GM18868 (cell line): Measurements from ENCODE around the gene PRAMEF18.
"Not testable (repeated sequence)": the region's sequence is repeated elsewhere in the genome, so short reads cannot be mapped to it uniquely, and the experiment has no call there.

Experiments used
- ATAC-seq: cut with Tn5 transposase; IDR thresholded peaks from one replicate; pipeline ENCODE4 v1.9.1; 2021; ENCODE audit warnings: mild to moderate bottlenecking, moderate library complexity; ENCODE audit not compliant: unreplicated experiment

Gene PRAMEF18

GRCh38 chr1:13225675-13226204, at the start of gene PRAMEF18:
TSS of gene PRAMEF18 (minus strand) at chr1:13226154. CDS start at chr1:13226106, 48 bp downstream.
- not testable (repeated sequence) for ATAC-seq

GRCh38 chr1:13265124-13265523, 39.2 kb upstream of the PRAMEF18 start:
- ATAC-seq = not testable (repeated sequence)

- not testable (repeated sequence) for ATAC-seq
Observed at GRCh38 chr1:13253898-13254297, 27.9 kb upstream of the PRAMEF18 start, which contains the start of gene PRAMEF5. TSS of gene PRAMEF5 (plus strand) at chr1:13254198. CDS start at chr1:13259269, 5,071 bp downstream.

- ATAC-seq = not testable (repeated sequence)
Observed at GRCh38 chr1:13247122-13247521, 21.2 kb upstream of the PRAMEF18 start.

- not testable (repeated sequence) for ATAC-seq
Observed at GRCh38 chr1:13246554-13246871, 20.6 kb upstream of the PRAMEF18 start.

GRCh38 chr1:13245841-13246553, 20.0 kb upstream of the PRAMEF18 start:
- not testable (repeated sequence) for ATAC-seq

GRCh38 chr1:13243536-13244263, 17.7 kb upstream of the PRAMEF18 start:
- not testable (repeated sequence) for ATAC-seq

- not testable (repeated sequence) for ATAC-seq
Observed at GRCh38 chr1:13239633-13240032, 13.7 kb upstream of the PRAMEF18 start.

GRCh38 chr1:13237572-13237971, 11.6 kb upstream of the PRAMEF18 start:
- not testable (repeated sequence) for ATAC-seq

GRCh38 chr1:13234057-13234456, 8.1 kb upstream of the PRAMEF18 start:
- ATAC-seq = not testable (repeated sequence)

- not testable (repeated sequence) for ATAC-seq
Observed at GRCh38 chr1:13232056-13232455, 6.1 kb upstream of the PRAMEF18 start.

GRCh38 chr1:13231061-13231750, 5.3 kb upstream of the PRAMEF18 start:
- not testable (repeated sequence) for ATAC-seq

GRCh38 chr1:13230601-13231000, 4.6 kb upstream of the PRAMEF18 start:
- ATAC-seq = not testable (repeated sequence)

- not testable (repeated sequence) for ATAC-seq
Observed at GRCh38 chr1:13230096-13230495, 4.1 kb upstream of the PRAMEF18 start.

GRCh38 chr1:13228343-13228781, 2.4 kb upstream of the PRAMEF18 start:
- ATAC-seq = no peak

GRCh38 chr1:13227271-13228055, 1.5 kb upstream of the PRAMEF18 start:
- not testable (repeated sequence) for ATAC-seq

GRCh38 chr1:13224480-13225060, 1.4 kb downstream of the PRAMEF18 start:
- ATAC-seq = no peak

GRCh38 chr1:13222788-13223187, 3.2 kb downstream of the PRAMEF18 start:
- not testable (repeated sequence) for ATAC-seq

GRCh38 chr1:13219203-13219602, 6.8 kb downstream of the PRAMEF18 start:
- ATAC-seq = not testable (repeated sequence)

GRCh38 chr1:13216619-13217018, 9.3 kb downstream of the PRAMEF18 start:
- ATAC-seq = not testable (repeated sequence)
